SK-N-SH (cell line): ENCODE data around the gene PXN.

ENCODE experiments used
- EP300 ChIP-seq, 2 experiments: IDR thresholded peaks; 2 replicates each; pipeline versions ENCODE4 v1.4.0 to v1.6.1; 2012; ENCODE audit warnings: borderline replicate concordance in 1 of 2, low read depth in 1 of 2, low read length in 1 of 2
- TAF1 ChIP-seq: IDR thresholded peaks from 2 replicates; pipeline ENCODE4 v1.6.1; 2012; ENCODE audit warnings: low read depth, mild to moderate bottlenecking, low read length, moderate library complexity, borderline replicate concordance
- TEAD4 ChIP-seq: IDR thresholded peaks from 2 replicates; pipeline ENCODE4 v1.4.0; 2012; ENCODE audit warnings: mild to moderate bottlenecking, borderline replicate concordance; ENCODE audit not compliant: insufficient read depth
- YY1 ChIP-seq: IDR thresholded peaks from 2 replicates; pipeline ENCODE4 v1.4.0; 2012; ENCODE audit warnings: low read depth, mild to moderate bottlenecking
- TF ChIP-seq, protein P1 (sequence below): fragments of 200-600 bp; sonication (generic); IDR thresholded peaks from 2 replicates; pipeline ENCODE4 v1.6.1; 2017; ENCODE audit warnings: antibody characterized with exemption, mild to moderate bottlenecking, moderate library complexity
- TF ChIP-seq, protein P2 (sequence below): IDR thresholded peaks from 2 replicates; pipeline ENCODE4 v1.4.0; 2012; ENCODE audit warnings: low read depth

DNA sequence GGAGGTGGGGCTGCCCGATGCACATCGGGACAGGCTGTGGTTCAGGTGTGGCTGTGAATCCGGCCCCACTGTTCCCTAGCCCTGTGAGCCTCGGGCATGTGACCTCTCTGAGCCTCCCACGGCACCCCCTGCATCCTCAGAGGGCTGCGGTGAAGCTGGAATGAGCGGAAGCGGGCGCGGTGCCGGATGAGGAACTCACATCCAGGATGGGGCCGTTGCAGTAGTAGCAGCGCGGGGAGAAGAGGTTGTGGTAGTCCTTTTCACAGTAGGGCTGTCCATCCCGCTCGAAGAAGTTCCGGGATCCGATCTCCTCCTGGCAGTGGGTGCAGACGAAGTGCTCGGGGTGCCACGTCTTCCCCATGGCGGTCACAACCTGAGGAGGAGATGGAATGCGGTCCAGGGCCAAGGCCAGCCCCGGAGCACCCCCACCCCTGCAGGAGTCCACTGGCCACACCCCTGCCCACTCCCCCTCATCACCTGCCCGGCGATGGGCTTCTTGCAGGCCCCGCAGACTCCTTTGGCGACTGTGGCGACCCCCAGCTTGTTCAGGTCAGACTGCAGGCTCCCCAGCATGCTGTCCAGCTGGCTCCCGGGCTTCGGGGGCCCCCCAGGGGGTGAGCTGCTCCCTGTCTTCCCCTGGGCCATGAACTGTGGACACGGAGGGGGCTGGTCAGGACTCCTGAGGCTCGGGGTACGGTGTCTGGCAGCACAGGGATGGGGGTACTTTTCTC, 50.7 kb downstream of the PXN start:
- TF ChIP-seq, protein P1, sequence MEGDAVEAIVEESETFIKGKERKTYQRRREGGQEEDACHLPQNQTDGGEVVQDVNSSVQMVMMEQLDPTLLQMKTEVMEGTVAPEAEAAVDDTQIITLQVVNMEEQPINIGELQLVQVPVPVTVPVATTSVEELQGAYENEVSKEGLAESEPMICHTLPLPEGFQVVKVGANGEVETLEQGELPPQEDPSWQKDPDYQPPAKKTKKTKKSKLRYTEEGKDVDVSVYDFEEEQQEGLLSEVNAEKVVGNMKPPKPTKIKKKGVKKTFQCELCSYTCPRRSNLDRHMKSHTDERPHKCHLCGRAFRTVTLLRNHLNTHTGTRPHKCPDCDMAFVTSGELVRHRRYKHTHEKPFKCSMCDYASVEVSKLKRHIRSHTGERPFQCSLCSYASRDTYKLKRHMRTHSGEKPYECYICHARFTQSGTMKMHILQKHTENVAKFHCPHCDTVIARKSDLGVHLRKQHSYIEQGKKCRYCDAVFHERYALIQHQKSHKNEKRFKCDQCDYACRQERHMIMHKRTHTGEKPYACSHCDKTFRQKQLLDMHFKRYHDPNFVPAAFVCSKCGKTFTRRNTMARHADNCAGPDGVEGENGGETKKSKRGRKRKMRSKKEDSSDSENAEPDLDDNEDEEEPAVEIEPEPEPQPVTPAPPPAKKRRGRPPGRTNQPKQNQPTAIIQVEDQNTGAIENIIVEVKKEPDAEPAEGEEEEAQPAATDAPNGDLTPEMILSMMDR = no peak
- TF ChIP-seq YY1 = no peak
- TF ChIP-seq, protein P2, sequence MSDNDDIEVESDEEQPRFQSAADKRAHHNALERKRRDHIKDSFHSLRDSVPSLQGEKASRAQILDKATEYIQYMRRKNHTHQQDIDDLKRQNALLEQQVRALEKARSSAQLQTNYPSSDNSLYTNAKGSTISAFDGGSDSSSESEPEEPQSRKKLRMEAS = no peak
- TF ChIP-seq EP300 (IDR thresholded peaks at IDR 0.05; ENCODE audit: borderline replicate concordance in 1 of 2, low read depth in 1 of 2, low read length in 1 of 2) = no peak
- TF ChIP-seq TEAD4 = no peak
- no peak for TF ChIP-seq TAF1
